GM19239 (cell line): ENCODE data around the gene TMSB4Y.

ENCODE experiments used
- DNase-seq: peaks from one replicate; pipeline ENCODE4 v3.0.0; 2011; ENCODE audit warnings: low spot score; ENCODE audit not compliant: insufficient read length
- FAIRE-seq: peaks from 2 replicates; lab custom pipeline; 2011; peaks lifted over from hg19 to GRCh38; lab: Jason Lieb, UNC

Gene TMSB4Y

DNA sequence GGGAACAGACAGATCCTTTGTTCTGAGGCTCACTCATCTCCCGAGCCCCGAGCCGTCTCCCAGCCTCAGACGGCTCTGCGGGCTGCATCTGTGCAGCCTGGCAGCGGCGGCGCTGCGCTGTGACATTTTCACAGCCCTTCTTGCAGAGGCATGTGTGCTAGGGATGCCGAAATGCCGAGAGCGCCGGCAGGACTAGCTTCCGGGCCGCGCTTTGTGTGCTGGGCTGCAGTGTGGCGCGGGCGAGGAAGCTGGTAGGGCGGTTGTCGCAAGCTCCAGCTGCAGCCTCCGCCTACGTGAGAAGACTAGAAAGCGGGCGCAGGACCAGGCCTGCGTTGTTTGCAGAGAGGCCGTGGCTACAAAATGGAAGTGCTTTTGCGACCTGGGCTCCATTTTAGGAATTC, at the start of gene TMSB4Y:
TMSB4Y (plus strand) TSS at position 332 of the 401 bp plus-strand sequence.
- FAIRE-seq (peak; percentile 87), DNase-seq (peak; percentile 36)

DNA sequence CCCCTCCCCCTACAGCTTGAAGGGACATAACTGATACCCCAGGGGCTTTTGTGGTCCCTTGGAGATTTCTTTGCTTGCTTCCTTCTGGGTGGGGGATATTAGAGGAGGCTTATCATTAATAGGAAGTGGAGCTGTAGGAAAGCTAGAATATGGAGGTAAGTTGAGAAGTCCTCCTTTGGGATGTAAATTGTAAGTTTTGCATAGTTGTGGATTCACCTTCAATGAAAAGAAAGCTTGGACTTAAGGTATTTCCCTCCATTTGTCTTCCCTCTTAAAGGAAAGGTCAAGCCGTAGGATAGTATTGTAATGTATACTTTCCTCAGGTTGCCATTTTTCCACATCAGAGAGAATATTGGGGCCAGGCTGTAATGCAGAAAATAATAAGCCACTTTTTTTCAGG, 39.5 kb upstream of the TMSB4Y start:
- FAIRE-seq (no peak), DNase-seq (no peak)

DNA sequence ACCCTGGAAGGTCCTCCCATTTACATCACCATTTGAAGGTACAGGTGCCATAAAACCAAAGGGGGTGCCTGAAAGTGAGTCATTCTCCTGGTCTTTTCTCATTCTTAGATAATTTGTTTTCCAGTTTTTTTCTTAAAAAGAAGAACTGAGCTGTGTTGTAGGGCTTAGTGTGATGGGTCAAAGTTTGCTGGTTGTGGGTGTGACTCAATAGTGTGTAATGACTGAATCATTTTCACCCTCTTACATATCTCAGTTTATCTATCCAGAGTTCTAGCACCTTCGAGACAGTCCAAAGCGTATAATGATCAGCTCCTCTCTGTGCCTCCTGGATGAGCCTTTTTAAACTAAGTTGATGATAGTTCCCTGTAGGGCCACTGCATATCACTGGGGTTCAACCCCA, 32.6 kb upstream of the TMSB4Y start:
- FAIRE-seq (no peak), DNase-seq (no peak)

DNA sequence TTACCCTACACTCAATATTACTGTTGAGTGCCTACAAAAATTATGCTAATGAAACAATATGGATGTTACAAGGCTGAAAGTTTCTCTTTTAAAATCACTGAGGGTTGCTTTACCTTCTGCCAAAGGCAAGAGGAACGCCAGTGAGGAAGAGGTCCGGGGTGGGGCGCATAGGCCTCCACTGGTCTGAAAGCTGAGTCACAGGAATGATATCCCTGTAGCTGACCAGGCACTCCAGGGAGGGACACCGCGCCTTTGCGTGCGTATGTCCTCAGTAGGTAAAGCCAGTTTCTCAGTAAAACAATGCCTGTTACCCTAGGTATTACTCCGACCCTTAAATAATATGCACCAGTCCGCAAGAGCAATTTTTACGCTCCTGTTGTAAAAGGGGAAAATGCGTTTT, 1.4 kb upstream of the TMSB4Y start:
- DNase-seq (no peak), FAIRE-seq (no peak)

DNA sequence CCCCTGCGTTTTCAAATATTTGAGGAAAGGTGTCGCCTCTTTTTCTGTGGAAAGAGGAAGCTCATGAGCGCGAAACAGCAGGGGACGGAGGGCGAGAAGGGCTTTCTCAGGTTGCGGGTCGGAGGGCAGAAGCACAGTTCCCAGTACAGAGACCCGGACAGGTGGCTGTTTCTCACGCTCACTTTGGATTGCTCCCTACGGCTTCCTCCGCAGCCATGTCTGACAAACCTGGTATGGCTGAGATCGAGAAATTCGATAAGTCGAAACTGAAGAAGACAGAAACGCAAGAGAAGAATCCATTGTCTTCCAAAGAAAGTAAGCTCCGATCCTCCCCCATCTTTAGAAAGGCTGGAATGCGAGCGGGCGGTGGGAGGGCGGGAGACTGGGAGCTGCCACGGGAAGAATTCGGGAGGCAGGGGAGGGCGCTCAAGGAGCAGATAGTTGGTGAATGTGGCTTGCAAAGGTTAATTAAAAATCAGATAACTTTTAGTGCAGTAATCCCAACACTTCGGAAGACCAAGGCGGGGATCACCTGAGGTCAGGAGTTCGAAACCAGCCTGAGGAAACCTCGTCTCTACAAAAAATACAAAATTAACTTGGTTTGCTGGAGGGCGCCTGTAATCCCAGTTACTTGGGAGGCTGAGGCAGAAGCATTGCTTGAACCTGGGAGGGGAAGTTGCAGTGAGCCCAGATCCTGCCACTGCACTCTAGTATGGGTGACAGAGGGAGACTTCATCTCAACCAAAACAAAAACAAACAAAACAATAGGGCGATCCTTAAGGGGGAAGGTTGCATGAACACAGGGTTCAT, 627 bp downstream of the TMSB4Y start:
- no peak for DNase-seq
- FAIRE-seq = peak; percentile 86

DNA sequence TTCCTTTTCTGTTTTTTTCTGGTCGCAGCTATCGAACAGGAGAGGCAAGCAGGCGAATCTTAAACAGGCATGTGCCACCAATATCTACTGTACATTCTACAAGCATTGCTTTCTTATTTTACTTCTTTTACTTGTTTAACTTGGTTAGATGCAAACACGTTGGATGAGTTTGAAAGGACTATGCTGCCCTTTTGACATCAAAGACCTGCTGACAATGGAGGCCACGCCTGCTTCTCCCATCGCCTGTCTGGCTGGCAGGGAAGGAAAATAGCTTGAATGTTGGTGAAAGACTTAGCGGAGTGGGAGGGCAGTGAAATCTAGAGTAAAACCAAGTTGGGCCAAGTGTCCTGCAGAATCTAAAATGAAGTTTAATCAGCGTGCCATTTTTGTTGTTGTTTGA, 1.5 kb downstream of the TMSB4Y start:
- no peak for DNase-seq

DNA sequence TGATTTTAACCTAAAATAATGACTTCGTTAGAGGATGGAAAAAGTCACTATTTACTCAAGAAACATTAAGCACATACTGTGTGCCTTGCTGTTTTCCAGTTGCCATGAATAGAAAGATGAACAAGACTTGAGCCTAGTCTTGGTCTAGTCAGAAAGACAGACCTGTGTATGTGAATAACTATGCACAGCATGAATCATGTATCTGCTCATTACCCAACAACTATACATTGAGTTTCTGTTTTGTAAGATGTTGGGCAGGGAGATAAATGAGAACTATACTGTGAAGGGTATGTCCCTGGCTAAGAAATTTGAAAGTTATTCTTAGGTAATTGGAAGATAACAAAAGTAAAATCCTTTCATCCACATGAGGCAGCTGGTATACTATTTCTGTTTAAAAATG, 4.3 kb downstream of the TMSB4Y start:
- DNase-seq (no peak), FAIRE-seq (no peak)

More for the DNA sequence above, 1.5 kb downstream of the TMSB4Y start:
- peak; percentile 54 for FAIRE-seq

DNA sequence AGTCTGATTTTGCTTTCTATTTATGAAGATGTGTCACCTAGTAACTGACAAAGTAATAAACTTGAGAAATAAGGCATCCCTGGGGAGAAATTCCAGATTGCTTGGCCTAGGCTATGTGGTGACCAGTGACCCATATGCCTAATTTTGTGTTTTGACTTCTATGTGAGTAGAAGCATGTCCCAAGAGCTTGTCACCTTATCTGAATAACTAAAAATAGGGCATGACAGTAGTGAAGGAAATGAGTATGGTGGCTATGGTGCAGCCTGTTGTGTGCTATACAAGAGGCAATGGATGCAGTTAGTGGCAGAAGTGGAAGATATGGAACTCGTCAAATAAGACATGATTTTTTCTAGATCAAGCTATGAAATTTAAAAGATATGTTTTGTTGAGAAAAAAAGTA, 15.3 kb downstream of the TMSB4Y start:
- FAIRE-seq = no peak

DNA sequence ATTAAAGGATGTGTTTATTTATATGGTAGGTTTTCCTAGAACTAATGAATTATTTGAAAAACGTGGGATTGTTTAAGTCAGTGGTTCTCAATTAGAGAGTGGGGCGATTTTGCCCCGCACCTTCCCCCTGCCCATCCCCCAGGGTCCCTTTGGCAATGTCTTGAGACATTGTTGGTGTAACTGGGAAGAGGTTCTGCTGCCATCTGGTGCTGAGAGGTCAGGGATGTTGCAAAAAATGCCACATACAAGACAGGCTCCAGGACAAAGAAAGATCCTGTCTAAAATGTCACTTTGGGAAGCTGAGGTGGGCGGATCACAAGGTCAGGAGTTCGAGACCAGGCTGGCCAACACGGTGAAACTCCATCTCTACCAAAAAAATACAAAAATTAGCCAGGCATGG, 25.8 kb downstream of the TMSB4Y start:
- no peak for FAIRE-seq
- DNase-seq = no peak

More for the DNA sequence above, 15.3 kb downstream of the TMSB4Y start:
- DNase-seq = no peak

DNA sequence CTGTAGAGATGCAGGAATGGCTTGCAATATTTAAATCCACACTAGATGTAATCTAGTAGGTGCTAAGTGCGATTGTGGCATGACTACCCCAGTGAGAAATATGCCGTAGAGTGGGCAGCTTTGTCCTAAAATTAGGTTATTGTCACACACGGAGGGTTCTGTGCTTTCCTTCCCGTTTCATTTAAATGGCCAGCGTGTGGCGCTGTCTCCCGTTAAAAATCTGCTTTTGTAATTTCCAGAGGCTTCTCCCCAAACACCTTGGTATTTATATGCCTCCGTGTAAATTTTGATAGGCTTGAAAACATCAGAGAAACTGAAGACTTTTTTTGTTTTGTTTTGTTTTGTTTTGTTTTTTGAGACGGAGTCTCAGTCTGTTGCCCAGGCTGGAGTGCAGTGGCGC, 34.9 kb downstream of the TMSB4Y start:
- FAIRE-seq = peak; percentile 8
- DNase-seq = no peak

DNA sequence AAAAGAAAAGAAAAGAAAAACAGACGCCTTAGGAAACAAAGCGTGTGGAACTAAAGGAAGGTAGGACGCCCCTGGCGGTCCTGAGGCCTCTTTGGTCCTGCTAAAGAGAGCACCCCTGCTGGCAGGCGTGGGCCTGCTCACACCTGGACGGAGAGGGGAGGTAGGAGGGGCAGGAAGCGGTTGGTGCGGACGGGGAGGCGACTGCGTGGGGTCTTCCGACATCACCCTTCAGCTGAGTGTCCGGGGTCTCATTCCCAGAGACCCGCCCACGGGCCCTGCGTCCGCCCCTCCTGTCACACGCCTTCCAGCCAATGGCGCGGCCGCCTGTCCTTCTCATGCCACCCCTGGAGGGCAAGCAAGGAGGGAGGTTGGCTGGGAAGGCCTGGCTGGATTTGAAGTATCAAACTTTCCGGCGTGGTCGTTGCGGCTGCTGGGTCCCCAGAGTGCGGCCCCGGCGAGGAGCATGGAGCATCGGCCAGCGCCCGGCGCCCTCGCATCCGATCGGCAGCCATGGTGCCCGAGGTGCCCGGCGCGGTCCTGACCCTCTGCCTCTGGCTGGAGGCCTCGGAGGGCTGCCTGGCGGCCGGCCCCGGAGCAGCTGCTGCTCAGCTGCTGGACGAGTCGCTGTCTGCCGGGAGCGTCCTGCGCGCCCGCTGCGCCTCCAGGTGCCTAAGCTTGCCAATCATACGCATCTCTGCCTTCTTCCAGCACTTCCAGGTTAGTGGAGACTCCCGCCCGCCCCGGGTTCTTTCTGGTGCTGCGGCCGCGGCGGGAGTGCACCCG, 47.8 kb downstream of the TMSB4Y start:
- peak; percentile 42 for FAIRE-seq

DNA sequence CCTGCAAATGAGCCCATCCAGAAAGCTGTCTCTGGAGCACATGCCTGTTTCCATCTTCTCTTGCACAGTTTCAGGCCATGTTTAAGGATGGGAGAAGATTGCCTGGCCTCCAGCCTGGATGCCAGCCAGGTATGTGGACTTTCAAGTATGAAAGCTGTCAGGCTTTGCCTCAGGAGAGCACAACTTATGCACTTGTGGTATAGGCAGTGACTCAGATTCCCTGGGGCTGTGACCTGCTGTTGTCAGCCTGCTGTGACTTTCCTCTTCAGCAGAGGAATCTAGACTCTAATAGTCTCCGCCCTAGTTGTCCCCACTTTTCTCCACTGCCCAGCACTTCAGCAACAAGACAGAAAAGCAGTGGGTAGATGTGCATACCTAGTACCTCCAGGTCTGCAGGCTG, 51.0 kb downstream of the TMSB4Y start:
- FAIRE-seq (no peak), DNase-seq (no peak)

More for the DNA sequence above, 47.8 kb downstream of the TMSB4Y start:
- DNase-seq = peak; percentile 31
